GM18951 (cell line): ENCODE measurements around the gene P2RY12.
"Not testable (repeated sequence)": the region's sequence is repeated elsewhere in the genome, so short reads cannot be mapped to it uniquely, and the experiment has no call there.

Source experiments
- POLR2A ChIP-seq: IDR thresholded peaks from 4 replicates; pipeline ENCODE4 v1.6.1; 2011; ENCODE audit warnings: mild to moderate bottlenecking; ENCODE audit not compliant: insufficient read length, insufficient read depth; ENCODE audit errors: extremely low read depth
- in situ Hi-C: fragments of 300-500 bp; cut with MboI; formaldehyde crosslinking; loops from one replicate; pipeline ENCODE4 v1.12.0; 2022; ENCODE audit warnings: low sequenced_read_pairs, mixed read lengths, inconsistent platforms; ENCODE audit not compliant: unreplicated experiment

P2RY12 gene

DNA sequence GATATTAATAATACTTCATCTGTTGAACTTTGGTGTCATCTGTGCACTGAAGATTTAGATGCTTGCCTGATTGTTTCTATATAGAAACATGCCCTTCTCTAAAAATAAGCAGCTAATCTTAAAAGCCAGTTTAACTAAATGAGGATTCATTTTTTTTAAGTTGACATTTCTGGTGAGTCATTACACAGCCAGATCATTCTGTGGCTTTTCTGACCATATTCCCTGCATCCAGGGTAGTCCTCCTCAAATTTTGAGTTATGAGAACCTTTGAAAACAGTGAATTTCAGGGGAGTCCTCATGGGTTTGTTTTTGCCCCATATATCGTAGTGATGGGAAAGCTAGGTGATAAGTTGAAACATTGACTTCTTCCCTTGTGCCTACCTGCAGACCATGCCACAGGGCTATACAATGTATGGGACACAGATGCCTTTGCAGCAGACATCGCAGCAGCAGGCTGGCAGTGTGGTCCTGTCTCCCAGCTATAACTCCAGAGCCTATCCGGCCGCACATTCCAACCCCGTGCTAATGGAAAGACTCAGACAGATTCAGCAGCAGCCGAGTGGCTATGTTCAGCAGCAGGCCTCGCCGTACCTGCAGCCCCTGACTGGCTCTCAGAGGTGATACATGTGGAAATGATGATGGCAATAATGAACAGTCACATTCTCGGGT, 26.5 kb upstream of the P2RY12 start:
- in situ Hi-C loops: no loop called here
- TF ChIP-seq POLR2A: no peak

DNA sequence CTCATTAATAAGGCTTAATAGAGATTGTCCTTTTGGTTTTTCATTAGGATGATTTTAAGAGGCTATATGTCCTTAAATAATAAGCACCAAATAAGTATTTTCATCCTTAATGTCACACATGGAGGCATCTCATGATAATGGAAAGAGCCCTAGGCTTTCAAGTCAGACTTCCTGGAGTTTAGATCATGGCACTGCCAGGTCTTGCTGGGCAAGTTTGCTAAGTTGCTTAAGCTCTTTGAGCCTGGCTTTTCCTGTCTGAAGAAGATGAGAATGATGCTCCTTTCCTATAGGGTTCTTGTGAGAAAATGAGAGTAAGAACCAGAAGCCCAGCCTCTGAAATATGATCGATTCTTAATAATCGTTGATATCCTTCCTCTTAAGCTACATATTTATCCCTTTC, 23.4 kb upstream of the P2RY12 start:
- TF ChIP-seq POLR2A: no peak
- in situ Hi-C loops: no loop called here

DNA sequence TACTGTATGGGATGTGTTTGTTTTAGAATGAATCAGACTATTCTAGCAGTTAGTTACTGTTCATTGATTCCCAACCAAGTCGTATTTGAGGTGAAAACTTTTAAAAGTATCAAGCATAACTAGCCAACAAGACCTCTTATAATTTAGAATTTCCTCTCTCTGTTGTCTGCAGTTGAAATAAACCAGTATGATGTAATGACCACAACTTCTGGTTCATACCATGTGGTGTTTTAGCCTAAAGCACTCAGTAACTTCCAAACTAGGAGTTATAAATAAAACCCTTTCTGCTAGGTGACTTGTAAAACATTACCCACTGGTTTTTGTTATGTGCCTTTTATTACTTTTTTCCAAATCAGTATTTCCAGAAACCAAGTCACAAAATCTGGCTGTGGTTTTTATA, 19.8 kb upstream of the P2RY12 start:
- in situ Hi-C loops: no loop called here

DNA sequence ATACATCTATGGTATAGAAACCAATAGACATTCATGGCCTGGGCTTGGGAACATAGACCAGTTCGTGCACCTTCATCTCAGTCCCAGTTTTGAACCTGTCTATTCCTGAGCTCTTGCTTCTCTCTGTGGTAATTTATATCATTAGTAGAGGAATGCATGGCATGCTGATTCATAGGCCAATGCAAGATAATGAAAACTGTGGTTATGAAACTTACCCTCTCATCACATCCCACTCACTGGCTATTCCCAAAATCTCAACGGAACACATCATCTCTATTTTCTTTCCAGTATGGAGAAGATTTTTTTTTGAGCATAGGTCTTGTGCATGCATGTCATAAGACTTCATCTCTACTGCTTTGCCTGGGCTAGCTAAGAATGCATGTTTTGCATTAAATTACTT, 18.7 kb upstream of the P2RY12 start:
- TF ChIP-seq POLR2A: no peak
- in situ Hi-C loops: no loop called here

More for the DNA sequence above, 19.8 kb upstream of the P2RY12 start:
- no peak for TF ChIP-seq POLR2A

DNA sequence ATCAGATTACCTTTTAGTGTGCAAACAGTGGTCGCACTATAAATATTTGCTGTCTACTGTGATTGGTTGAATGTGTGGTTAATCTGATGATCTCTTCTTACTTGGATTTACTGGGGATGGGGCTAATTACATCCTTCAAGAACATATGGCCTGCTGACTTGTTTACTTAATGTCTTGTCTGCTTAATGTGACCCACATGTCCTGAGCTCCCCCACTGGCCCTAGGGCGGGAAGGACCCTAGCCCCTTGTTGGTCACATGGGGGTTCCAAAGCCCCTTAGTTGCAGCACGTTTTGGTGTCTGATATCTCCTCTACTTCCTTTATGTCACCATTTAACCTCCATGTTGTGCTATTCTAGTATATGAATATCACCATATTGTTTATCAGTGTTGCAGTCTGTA, 17.8 kb upstream of the P2RY12 start:
- TF ChIP-seq POLR2A: no peak
- in situ Hi-C loops: no loop called here

- TF ChIP-seq POLR2A: no peak
- in situ Hi-C loops: no loop called here
Measured at GRCh38 chr3:151400341-151400740, 15.8 kb upstream of the P2RY12 start.

- TF ChIP-seq POLR2A: no peak
- in situ Hi-C loops: no loop called here
Measured at GRCh38 chr3:151398895-151399294, 14.3 kb upstream of the P2RY12 start.

DNA sequence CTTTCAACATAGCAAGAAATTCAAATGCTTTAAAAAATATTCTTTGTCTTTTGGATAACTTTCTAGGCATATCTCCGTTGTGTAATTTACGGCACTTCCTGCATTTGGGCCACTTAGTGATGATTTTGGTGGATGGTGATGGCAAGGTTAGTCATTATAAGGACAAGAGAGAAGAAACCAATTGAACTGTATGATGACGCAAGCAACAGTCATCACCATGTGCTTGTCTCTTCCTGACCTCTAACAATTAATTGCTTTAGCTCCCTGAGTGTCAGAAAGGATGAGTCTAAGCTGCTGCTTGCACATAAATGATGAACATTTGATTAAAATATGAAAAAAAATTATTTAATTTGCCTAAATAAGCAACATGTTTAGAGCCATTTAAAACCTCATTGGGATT, 11.3 kb upstream of the P2RY12 start:
- in situ Hi-C loops: no loop called here
- TF ChIP-seq POLR2A: no peak

GRCh38 chr3:151394611-151395010, 10.1 kb upstream of the P2RY12 start:
- in situ Hi-C loops: no loop called here
- TF ChIP-seq POLR2A: no peak

DNA sequence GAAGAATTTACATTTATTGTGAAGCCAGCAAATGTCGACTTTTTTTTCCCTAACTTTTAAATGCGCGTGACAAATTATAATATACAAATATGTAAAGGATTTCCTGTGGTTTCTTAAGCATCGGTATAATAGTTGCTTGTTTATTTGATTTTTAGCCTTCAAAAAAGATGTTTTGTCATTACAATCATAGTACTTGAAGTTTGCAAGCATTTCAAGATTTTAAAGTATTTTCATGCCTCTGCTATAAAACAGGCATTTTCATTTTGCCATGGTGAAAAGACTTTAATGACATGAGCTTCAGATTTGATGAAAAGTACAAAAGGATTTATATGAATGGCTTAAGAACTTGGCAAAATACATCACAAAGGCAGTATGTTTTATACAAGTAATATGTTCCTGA, 9.4 kb upstream of the P2RY12 start:
- in situ Hi-C loops: no loop called here

DNA sequence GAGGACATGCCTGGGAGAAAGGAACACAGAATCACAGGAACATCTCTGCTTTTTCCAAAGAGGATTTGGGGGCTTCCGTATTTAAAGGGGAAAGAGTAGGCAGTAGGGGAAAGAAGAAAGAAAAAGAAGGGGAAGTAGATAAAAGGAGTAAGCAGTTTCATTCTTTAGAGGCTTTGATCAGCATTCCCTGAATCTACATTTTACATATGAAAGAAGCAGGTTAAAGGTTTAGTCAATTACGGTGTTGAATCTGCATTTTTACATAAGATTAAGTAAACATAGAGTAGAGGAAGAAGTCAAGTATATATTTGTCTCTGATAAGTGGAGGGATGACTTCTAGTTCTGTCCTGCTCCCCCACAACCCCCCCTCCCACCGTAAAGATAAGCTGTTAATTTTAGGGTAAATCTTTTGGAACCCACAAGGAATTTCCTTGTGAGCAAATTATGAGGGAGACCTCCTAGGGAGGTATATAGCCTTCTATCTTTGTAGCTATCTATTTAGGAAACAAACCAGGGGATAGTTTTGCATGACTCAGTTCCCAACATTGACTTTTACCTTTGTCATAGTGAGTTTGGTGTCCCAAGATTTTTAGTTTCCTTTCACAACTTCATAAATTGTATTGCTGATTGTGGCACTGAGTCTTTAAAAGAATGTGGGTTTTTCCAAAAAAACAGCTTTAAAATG, 8.7 kb upstream of the P2RY12 start:
- TF ChIP-seq POLR2A: no peak
- in situ Hi-C loops: no loop called here

More for the DNA sequence above, 9.4 kb upstream of the P2RY12 start:
- no peak for TF ChIP-seq POLR2A

DNA sequence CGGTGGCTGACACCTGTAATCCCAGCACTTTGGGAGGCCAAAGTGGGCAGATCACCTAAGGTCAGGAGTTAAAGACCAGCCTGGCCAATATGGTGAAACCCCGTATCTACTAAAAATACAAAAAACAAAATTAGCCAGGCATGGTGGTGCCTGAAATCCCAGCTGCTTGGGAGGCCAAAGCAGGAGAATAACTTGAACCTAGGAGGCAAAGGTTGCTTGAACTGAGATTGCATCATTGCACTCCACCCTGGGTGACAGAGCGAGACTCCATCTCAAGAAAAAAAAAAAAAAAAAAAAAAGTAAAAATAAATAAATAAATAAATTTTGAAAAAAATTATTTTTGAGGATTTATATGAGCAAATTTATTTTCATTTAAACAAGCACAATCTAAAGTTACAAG, 7.6 kb upstream of the P2RY12 start:
- in situ Hi-C loops: not testable (repeated sequence)

DNA sequence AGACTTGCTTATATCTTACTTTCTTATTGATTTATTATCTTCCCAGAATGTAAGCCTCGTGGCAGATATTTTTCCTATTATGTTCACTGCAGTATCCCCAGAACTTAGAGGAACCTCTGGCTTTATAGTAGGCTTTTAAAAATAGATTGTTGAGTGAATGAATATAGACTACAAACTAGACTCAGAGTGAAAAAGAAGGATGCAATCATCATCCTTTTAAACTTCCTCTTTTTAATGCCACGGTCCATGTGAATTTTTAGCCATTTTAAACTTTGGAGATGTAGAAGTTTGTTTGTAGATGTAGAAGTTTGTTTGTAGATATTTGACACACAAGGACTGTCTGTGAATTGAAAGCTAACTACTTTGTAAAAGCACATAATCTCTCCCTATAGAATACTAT, 7.2 kb upstream of the P2RY12 start:
- TF ChIP-seq POLR2A: no peak
- in situ Hi-C loops: no loop called here

- no peak for TF ChIP-seq POLR2A
- in situ Hi-C loops: no loop called here
Measured at GRCh38 chr3:151387842-151388241, 3.3 kb upstream of the P2RY12 start.

GRCh38 chr3:151387432-151387831, 2.9 kb upstream of the P2RY12 start:
- in situ Hi-C loops: no loop called here
- TF ChIP-seq POLR2A: no peak

GRCh38 chr3:151386056-151386455, 1.5 kb upstream of the P2RY12 start:
- no peak for TF ChIP-seq POLR2A
- in situ Hi-C loops: no loop called here
